Measurements from ENCODE around the gene CYP17A1. TPM values are rescaled to one million over a fixed set of nuclear protein-coding genes. Genes with fewer than 3 reads are reported as not detected.

Gene CYP17A1
- total RNA-seq, 2 experiments from 2014 or later = not detected

DNA sequence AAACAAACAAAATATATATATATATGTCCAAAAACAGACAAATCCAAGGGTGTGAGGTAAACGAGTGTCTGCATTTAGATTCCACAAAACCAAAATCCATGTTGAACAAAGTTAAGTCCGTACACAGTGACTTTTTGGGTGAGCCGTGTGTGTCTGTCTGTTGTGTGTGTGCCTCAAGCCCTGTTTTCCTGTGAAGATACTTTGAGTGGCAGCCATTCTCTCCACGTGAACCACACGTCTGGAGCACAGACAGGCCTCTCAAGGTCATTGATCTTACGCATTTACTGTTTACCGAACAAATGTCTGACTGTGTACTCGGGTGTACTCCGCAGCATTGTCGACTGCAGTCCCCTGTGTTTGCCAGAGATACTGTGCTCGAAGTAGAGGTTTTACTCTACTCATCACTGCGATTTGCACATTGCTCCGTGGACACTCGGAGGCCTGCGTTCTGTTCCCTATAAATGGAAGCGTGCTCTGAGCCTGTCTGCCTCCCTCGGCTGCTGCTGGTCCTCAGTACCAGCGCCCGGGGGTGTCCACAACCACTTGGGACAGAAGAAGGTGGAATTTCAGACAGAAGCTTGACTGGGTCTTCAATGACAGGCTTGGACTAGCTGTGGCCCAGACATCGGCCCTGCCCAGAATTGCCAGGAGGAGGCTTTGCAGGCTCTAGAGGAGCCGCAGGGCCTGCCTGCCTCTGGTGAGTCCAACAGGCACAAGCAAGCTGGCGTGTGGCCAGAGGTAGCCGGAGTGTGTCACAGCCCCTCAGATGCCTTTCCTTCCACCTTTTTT, 22.1 kb downstream of the CYP17A1 start:
- DNase-seq (no peak), ATAC-seq (no peak)
- no peaks in the 10 kb centered on the region for H3K27me3 Mint-ChIP-seq (ENCODE audit: low read depth)
- CTCF ChIA-PET = no interaction called here
- no peak overlapping the region for H3K4me3 Mint-ChIP-seq
- no peaks in the 10 kb centered on the region for H3K9me3 Mint-ChIP-seq (ENCODE audit: insufficient read depth)
- H3K36me3 Mint-ChIP-seq (ENCODE audit: low read depth) = peaks cover 36% of the 10 kb centered on the region
- peaks cover 37% of the 10 kb centered on the region for H3K4me1 Mint-ChIP-seq (ENCODE audit: low read depth)
- POLR2A ChIA-PET = no interaction called here
- H3K27ac Mint-ChIP-seq = no peak overlapping the region

DNA sequence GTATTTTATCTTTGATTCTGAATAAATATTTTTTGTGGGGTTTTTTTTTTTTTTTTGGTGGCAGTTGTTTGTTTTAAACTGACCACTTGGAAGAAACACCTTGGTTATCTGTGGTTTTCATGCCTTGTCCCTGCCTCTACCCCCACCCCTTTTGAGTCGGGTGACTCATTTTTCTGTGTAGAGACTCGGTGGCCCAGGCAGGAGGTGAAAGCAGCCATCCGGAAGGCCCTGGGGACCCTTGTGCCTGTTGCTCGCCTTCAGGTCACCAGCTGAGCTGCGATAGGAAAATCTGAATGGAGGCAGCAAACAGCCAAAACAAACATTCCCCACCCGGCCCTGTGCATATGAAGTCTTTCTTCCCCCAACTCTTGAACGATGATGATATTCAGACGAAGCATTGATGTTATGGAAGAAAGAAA, 22.8 kb downstream of the CYP17A1 start:
- ATAC-seq = no peak
- H3K27me3 Mint-ChIP-seq (ENCODE audit: low read depth) = no peaks in the 10 kb centered on the region
- ChIA-PET POLR2A (no interaction called here), CTCF (no interaction called here)
- no peak overlapping the region for H3K4me3 Mint-ChIP-seq
- H3K9me3 Mint-ChIP-seq (ENCODE audit: insufficient read depth) = no peaks in the 10 kb centered on the region
- peaks cover 36% of the 10 kb centered on the region for H3K36me3 Mint-ChIP-seq (ENCODE audit: low read depth)
- DNase-seq = no peak
- H3K4me1 Mint-ChIP-seq (ENCODE audit: low read depth) = peaks cover 37% of the 10 kb centered on the region
- H3K27ac Mint-ChIP-seq = no peak overlapping the region

DNA sequence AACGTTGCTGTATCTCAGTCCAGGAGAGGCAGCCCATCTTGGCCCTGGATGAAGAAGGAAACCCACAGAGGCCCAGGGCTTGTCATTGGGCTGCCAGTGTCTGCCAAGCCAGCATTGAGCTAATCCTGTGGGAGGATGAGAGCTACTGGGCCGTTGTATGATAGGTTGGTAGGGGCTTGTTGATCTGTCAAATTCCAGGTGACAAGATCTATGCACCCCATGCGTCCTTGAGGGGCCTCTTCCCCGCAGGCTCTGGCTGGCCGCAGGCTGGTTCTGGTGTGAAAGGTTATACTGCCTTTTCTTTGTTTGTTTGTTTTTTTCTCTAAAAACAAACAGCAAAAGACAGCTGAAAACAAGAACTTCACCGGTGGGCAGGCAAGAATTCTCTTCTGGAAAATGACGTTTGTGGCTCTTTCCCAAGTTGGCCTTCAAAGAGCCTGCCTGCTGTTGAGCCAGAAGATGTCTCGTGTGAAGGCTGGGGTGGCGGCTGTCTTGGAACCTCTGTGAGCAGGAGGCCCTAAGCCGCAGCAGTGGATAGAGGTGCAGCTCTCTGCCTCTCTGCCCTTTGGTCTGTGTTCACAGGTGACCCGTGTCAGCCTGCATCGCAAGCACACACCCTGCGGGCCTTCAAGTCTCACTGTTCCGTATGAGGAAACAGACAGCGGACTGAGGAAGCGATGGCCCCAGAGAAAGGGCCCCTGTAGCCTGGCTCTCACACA, 23.3 kb downstream of the CYP17A1 start:
- DNase-seq = no peak
- H3K36me3 Mint-ChIP-seq (ENCODE audit: low read depth) = peaks cover 36% of the 10 kb centered on the region
- H3K4me3 Mint-ChIP-seq = no peak overlapping the region
- ChIA-PET CTCF (interaction anchor here (1.1 to 1.2 kb wide), 2 partner anchors 14 to 104 kb away, joined by 3 read pairs; partner anchors contain the start of gene CNNM2), POLR2A (no interaction called here)
- peaks cover 37% of the 10 kb centered on the region for H3K4me1 Mint-ChIP-seq (ENCODE audit: low read depth)
- H3K27me3 Mint-ChIP-seq (ENCODE audit: low read depth) = no peaks in the 10 kb centered on the region
- peak overlapping the region; percentile 94 for H3K27ac Mint-ChIP-seq
- no peaks in the 10 kb centered on the region for H3K9me3 Mint-ChIP-seq (ENCODE audit: insufficient read depth)
- ATAC-seq = no peak

DNA sequence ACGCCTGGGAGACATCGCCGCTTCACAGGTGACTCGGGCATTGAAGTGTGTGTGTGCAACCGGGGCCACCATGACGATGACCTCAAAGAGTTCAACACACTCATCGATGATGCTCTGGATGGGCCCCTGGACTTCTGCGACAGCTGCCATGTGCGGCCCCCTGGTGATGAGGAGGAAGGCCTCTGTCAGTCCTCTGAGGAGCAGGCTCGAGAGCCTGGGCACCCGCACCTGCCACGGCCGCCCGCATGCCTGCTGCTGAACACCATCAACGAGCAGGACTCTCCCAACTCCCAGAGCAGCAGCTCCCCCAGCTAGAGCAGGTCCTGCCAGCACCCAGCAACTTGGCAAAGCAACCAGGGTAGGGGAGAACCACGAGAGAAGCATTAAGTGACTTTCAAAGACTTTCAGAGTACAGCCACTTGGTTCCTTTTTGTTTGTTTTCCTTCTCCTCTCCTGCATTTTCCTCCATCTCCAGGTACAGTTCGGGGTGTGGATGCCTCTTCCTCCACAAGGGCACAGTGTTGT, 24.1 kb downstream of the CYP17A1 start:
- no peak for ATAC-seq
- ChIA-PET POLR2A (interaction anchor here (0.9 kb wide), 1 partner anchor 139 kb away, joined by 3 read pairs; no protein-coding TSS in a partner anchor), CTCF (interaction anchor here (1.0 to 1.5 kb wide), 5 partner anchors 14 to 105 kb away, joined by 3 to 7 read pairs (median 3); partner anchors contain the start of genes CNNM2 and CYP17A1)
- Mint-ChIP-seq H3K4me1 (ENCODE audit: low read depth) (peaks cover 40% of the 10 kb centered on the region), H3K27me3 (ENCODE audit: low read depth) (no peaks in the 10 kb centered on the region), H3K27ac (peak overlapping the region; percentile 94), H3K9me3 (ENCODE audit: insufficient read depth) (no peaks in the 10 kb centered on the region), H3K36me3 (ENCODE audit: low read depth) (peaks cover 36% of the 10 kb centered on the region), H3K4me3 (peak overlapping the region; percentile 61)
- DNase-seq = no peak

DNA sequence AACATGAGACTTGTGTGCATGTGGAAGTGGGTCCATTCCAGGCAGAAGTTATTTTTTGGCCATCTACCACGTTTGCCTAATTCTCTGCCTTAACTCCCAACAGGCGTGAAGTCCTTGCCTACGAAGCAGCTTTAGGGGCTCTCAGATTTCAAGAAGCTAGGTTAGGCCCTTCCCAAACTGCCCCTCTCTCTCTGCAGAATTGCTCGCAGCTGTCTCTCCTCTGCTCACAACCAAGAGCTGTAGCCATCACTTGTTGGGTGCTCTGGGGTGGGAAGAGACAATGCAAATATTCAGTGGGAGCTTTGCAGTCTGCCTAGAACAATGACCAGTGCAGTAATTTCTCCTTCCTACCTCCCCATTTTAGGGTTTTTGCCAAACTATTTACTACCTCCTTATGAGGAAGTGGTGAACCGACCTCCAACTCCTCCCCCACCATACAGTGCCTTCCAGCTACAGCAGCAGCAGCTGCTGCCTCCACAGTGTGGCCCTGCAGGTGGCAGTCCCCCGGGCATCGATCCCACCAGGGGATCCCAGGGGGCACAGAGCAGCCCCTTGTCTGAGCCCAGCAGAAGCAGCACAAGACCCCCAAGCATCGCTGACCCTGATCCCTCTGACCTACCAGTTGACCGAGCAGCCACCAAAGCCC, 24.9 kb downstream of the CYP17A1 start:
- H3K4me1 Mint-ChIP-seq (ENCODE audit: low read depth) = peaks cover 40% of the 10 kb centered on the region
- peaks cover 36% of the 10 kb centered on the region for H3K36me3 Mint-ChIP-seq (ENCODE audit: low read depth)
- peak overlapping the region; percentile 61 for H3K4me3 Mint-ChIP-seq
- ChIA-PET CTCF (interaction anchor here (0.8 to 1.5 kb wide), 8 partner anchors 14 to 242 kb away, joined by 3 to 9 read pairs (median 3); partner anchors contain the start of gene CYP17A1), POLR2A (interaction anchor here (0.8 to 1.2 kb wide), 3 partner anchors 9 to 138 kb away, joined by 3 read pairs; no protein-coding TSS in a partner anchor)
- DNase-seq (peak; percentile 72), ATAC-seq (peak; percentile 88)
- H3K27ac Mint-ChIP-seq = peak overlapping the region; percentile 94
- no peaks in the 10 kb centered on the region for H3K9me3 Mint-ChIP-seq (ENCODE audit: insufficient read depth)
- H3K27me3 Mint-ChIP-seq (ENCODE audit: low read depth) = no peaks in the 10 kb centered on the region

DNA sequence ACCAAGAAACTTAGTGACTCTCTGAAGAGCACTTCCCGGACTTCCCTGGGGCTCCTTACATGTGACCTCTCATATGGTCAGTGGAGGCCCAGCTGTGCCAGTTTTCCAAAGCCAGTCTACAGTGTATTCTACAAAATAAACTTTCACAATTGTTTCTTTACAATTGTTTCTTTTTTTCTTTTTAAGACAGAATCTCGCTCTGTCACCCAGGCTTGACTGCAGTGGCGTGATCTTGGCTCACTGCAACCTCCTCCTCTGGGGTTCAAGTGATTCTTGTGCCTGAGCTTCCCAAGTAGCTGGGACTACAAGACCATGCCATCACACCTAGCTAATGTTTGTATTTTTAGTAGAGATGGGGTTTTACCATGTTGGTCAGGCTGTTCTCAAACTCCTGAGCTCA, 25.9 kb downstream of the CYP17A1 start:
- CTCF ChIA-PET = interaction anchor here (1.2 to 1.5 kb wide), 3 partner anchors 25 to 90 kb away, joined by 7 to 9 read pairs (median 7); partner anchors contain the start of gene CYP17A1
- POLR2A ChIA-PET = interaction anchor here (1.2 kb wide), 1 partner anchor 8 kb away, joined by 3 read pairs; no protein-coding TSS in a partner anchor
- ATAC-seq (no peak), DNase-seq (no peak)
- Mint-ChIP-seq H3K36me3 (ENCODE audit: low read depth) (peaks cover 36% of the 10 kb centered on the region), H3K4me3 (no peak overlapping the region), H3K27ac (peak overlapping the region; percentile 94), H3K9me3 (ENCODE audit: insufficient read depth) (no peaks in the 10 kb centered on the region), H3K4me1 (ENCODE audit: low read depth) (peaks cover 42% of the 10 kb centered on the region), H3K27me3 (ENCODE audit: low read depth) (no peaks in the 10 kb centered on the region)

DNA sequence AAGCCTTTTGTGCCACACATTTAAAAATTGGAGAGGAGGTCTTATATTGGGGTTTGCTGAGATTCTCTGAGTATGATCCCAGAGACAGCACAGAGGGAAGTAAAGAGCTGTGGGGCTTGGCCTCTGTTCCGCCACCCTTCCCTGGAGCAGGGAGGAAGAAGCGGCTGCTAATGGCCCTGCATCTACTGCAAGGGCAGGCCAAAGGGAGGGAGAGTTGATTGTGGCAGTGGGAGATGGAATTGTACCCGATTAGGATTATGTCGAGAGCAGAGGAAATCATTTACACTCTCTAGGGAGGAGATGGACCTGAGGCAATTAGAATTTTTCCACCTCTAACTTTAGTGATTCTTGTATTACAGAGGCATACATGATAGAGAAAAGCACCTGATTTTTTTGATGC, 28.8 kb downstream of the CYP17A1 start:
- Mint-ChIP-seq H3K27ac (no peak overlapping the region), H3K27me3 (ENCODE audit: low read depth) (no peaks in the 10 kb centered on the region), H3K36me3 (ENCODE audit: low read depth) (peaks cover 34% of the 10 kb centered on the region), H3K9me3 (ENCODE audit: insufficient read depth) (peaks cover 3% of the 10 kb centered on the region), H3K4me1 (ENCODE audit: low read depth) (peaks cover 36% of the 10 kb centered on the region), H3K4me3 (no peak overlapping the region)
- CTCF ChIA-PET = no interaction called here
- ATAC-seq (no peak), DNase-seq (no peak)
- POLR2A ChIA-PET = no interaction called here

DNA sequence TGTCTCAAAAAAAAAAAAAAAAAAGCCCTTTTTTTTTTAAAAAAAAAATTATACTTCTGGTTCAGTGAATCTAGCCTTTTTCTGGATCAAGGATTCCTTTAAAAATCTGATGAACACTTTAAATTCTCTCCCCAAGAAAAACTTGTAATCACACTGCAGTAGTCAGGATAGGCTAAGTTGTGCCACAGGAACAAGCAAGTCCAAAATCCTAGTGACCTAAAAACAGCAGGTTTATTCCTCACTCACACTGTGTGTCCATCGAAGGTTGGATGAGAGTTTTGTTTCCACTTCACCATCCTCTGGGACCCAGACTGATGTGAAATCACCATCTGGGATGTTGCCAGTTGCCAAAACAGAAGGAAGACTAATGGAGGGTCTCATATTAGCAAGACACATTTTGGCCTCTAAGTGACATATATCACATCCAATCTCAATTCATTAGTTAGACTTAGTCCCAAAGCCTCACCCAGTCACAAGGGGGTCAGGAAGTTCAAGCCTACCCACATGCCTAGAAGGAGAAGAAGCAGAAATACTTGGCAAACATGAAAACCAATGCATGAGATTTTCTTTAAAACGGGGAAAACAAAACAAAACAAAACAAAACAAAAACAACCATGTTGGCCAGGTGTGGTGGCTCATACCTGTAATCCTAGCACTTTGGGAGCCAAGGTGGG, 32.7 kb downstream of the CYP17A1 start:
- Mint-ChIP-seq H3K36me3 (ENCODE audit: low read depth) (peaks cover 31% of the 10 kb centered on the region), H3K9me3 (ENCODE audit: insufficient read depth) (peaks cover 3% of the 10 kb centered on the region), H3K27ac (no peak overlapping the region), H3K27me3 (ENCODE audit: low read depth) (no peaks in the 10 kb centered on the region), H3K4me1 (ENCODE audit: low read depth) (peaks cover 32% of the 10 kb centered on the region), H3K4me3 (no peak overlapping the region)
- ChIA-PET POLR2A (no interaction called here), CTCF (no interaction called here)
- no peak for DNase-seq
- ATAC-seq = no peak

DNA sequence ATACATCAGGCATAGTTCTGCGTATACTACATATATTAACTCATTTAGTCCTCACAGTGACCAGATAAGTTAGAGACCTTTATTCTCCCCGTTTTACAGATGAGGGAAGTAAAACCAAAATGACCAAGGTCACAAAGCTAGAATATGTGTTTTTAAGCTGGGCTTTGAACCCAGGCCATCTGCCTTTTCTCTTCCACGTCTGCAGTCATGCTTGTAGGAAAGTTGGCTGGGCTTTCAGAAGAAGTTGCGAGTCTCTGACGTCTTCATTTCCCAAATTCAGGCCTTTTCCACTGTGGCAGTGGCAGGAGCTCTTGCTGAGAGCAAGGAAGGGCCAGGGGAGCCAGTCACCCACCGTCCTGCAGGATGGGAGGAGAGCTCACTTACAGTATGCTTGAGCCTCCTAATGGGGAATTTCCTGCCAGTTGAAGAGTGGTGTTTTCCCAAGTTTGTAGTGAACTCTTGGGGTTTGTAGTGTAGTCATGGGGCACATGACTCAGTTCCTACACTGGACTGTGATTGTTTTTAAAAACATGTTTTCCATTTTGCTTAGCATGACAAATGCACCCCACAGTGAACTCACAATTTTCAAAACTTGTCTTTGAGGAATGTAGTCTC, 34.2 kb downstream of the CYP17A1 start:
- no peaks in the 10 kb centered on the region for H3K27me3 Mint-ChIP-seq (ENCODE audit: low read depth)
- peaks cover 29% of the 10 kb centered on the region for H3K4me1 Mint-ChIP-seq (ENCODE audit: low read depth)
- DNase-seq = no peak
- POLR2A ChIA-PET = interaction anchor here (0.8 kb wide), 1 partner anchor 9 kb away, joined by 3 read pairs; no protein-coding TSS in a partner anchor
- peak; percentile 30 for ATAC-seq
- H3K9me3 Mint-ChIP-seq (ENCODE audit: insufficient read depth) = peaks cover 3% of the 10 kb centered on the region
- H3K36me3 Mint-ChIP-seq (ENCODE audit: low read depth) = peaks cover 38% of the 10 kb centered on the region
- no peak overlapping the region for H3K4me3 Mint-ChIP-seq
- CTCF ChIA-PET = no interaction called here
- no peak overlapping the region for H3K27ac Mint-ChIP-seq

DNA sequence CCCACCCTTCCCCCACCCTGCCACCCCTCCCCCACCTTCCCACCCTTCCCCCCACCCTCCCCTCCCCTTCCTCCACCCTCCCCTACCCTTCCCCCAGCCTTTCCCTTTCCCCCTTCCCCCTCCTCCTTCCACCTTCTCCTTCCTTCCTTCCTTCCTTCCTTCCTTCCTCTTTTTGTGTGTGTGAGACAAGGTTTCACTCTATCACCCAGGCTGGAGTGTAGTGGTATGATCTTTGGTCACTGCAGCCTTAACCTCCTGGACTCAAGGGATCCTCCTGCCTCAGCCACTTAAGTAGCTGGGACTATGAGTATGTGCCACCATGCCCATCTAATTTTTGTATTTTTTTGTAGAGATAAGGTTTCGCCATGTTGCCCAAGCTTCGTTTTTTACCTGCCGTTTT, 35.2 kb downstream of the CYP17A1 start:
- Mint-ChIP-seq H3K36me3 (ENCODE audit: low read depth) (peaks cover 40% of the 10 kb centered on the region), H3K4me3 (no peak overlapping the region), H3K4me1 (ENCODE audit: low read depth) (peaks cover 33% of the 10 kb centered on the region), H3K27ac (peak overlapping the region; percentile 70), H3K9me3 (ENCODE audit: insufficient read depth) (peaks cover 3% of the 10 kb centered on the region), H3K27me3 (ENCODE audit: low read depth) (no peaks in the 10 kb centered on the region)
- POLR2A ChIA-PET = interaction anchor here (0.6 kb wide), 1 partner anchor 10 kb away, joined by 3 read pairs; no protein-coding TSS in a partner anchor
- DNase-seq = no peak
- CTCF ChIA-PET = no interaction called here
- ATAC-seq = no peak

DNA sequence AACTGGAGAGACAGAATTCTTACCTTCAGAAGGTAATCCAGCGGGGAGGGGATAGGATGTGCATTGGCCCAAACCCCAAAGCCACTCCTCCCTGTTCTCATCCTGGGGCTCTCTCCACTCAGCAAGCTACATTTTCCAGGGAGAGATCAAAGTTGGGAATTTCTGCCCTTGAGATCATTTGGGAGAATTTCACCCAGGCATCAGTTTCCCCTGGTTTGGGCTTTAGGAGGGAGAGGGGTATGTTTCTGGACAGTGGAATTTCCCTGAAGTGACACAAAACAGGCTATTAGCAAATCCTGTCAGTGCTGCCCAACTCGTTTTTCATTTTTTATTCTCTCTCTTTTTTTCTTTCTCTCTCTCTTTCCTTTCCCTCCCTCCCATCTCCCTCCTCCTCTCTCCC, 35.7 kb downstream of the CYP17A1 start:
- ChIA-PET POLR2A (no interaction called here), CTCF (no interaction called here)
- Mint-ChIP-seq H3K4me3 (no peak overlapping the region), H3K9me3 (ENCODE audit: insufficient read depth) (peaks cover 3% of the 10 kb centered on the region), H3K4me1 (ENCODE audit: low read depth) (peaks cover 35% of the 10 kb centered on the region), H3K27me3 (ENCODE audit: low read depth) (no peaks in the 10 kb centered on the region), H3K27ac (no peak overlapping the region), H3K36me3 (ENCODE audit: low read depth) (peaks cover 40% of the 10 kb centered on the region)
- no peak for ATAC-seq
- DNase-seq = no peak

Data from activated CD8-positive, alpha-beta T cell treated with anti-CD3 and anti-CD28 coated beads, Interleukin-2, amount 10 ng/mL, durations not matched to agents 7 days and 5 days (primary cell).